ENCODE measurements around the gene TNFRSF6B.

Gene TNFRSF6B

GRCh38 chr20:63731410-63731809 is 35.0 kb downstream of the TNFRSF6B start:
- no peak for TF ChIP-seq CTCF (IDR thresholded peaks at IDR 0.05)

- TF ChIP-seq CTCF (IDR thresholded peaks at IDR 0.05), result no peak
Observed at GRCh38 chr20:63732118-63733095, 36.0 kb downstream of the TNFRSF6B start.

- no peak for TF ChIP-seq CTCF (IDR thresholded peaks at IDR 0.05)
Observed at GRCh38 chr20:63733117-63733516, 36.7 kb downstream of the TNFRSF6B start.

GRCh38 chr20:63733579-63734081 is 37.2 kb downstream of the TNFRSF6B start:
- TF ChIP-seq CTCF (IDR thresholded peaks at IDR 0.05), result no peak

- TF ChIP-seq CTCF (IDR thresholded peaks at IDR 0.05), result no peak
Observed at GRCh38 chr20:63734111-63734945, 37.9 kb downstream of the TNFRSF6B start.

GRCh38 chr20:63734946-63735858 is 38.8 kb downstream of the TNFRSF6B start:
- no peak for TF ChIP-seq CTCF (IDR thresholded peaks at IDR 0.05)

Data from LNCAP (cell line).